Diencephalon (tissue), 1 donor: ENCODE data around the gene MEST. TPM values are rescaled to one million over a fixed set of nuclear protein-coding genes. Genes with fewer than 3 reads are reported as not detected.

Experiments
- small RNA-seq: library from RNA; depleted of rRNA; stranded (forward); fragments of <200 nt; gene quantifications from one replicate; pipeline ENCODE3, GENCODE V24; 2014
- total RNA-seq: library from RNA; depleted of rRNA; stranded (reverse); fragments of >200 nt; gene quantifications from one replicate; pipeline ENCODE4 v1.2.3, GENCODE V29; 2014

Gene MEST, protein sequence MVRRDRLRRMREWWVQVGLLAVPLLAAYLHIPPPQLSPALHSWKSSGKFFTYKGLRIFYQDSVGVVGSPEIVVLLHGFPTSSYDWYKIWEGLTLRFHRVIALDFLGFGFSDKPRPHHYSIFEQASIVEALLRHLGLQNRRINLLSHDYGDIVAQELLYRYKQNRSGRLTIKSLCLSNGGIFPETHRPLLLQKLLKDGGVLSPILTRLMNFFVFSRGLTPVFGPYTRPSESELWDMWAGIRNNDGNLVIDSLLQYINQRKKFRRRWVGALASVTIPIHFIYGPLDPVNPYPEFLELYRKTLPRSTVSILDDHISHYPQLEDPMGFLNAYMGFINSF
- 197 TPM for total RNA-seq

DNA sequence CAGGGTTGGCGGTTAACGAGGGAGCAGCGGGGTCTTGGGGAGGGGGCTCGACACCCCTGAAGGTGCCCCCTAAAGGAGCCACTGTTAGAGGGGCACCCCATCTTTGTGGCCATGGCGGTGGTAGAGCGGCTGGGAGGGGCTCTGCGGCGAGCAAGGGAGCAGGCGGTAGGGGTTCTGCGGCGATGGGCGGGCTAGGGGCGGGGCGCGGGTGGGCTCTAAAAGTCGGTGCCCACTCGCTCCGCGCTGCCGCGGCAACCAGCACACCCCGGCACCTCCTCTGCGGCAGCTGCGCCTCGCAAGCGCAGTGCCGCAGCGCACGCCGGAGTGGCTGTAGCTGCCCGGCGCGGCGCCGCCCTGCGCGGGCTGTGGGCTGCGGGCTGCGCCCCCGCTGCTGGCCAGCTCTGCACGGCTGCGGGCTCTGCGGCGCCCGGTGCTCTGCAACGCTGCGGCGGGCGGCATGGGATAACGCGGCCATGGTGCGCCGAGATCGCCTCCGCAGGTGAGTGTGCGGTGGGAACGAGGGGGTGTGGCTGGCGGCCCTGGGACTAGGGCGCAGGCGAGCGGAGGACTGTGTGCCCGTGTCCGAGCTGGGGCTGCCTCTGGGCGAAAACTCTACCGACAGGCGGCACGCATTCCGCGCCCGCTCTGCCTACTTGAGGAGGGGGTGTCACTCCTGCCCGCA, at the start of gene MEST:
Gene MEST (plus strand): TSS at position 245 of the 682 bp plus-strand sequence. CDS start 229 bp downstream, at position 474.

Small RNA genes within 50 kb of the gene (small RNA-seq; reads per million reads assigned to genes)
- not detected for gene MIR335
- gene RF02148, result not detected
- gene RF02149, result not detected
- not detected for gene RF02150

Other genes with a start within 250 kb of the MEST start
- gene CPA2, start 225.2 kb upstream of the MEST start, total RNA-seq, result not detected
- 1.4 TPM for gene CPA4, start 198.9 kb upstream of the MEST start, total RNA-seq
- not detected for gene CPA5, start 147.3 kb upstream of the MEST start, total RNA-seq
- gene CPA1, start 111.6 kb upstream of the MEST start, total RNA-seq, result not detected
- gene CEP41, start 51.1 kb upstream of the MEST start, total RNA-seq, result 19.4 TPM
- 47.7 TPM for gene COPG2, start 176.7 kb downstream of the MEST start, total RNA-seq
- gene TSGA13, start 194.5 kb downstream of the MEST start, total RNA-seq, result not detected
- 0.23 TPM for gene KLF14, start 242.1 kb downstream of the MEST start, total RNA-seq